Duodenal mucosa (tissue), 2 donors: ENCODE measurements around the gene R3HCC1L.

ENCODE experiments used
- H3K27ac ChIP-seq: one replicate; pipeline ENCODE4 v1.7.0; 2013; ENCODE audit warnings: low read depth, low read length
- H3K27me3 ChIP-seq, 2 donors: one replicate each; pipeline ENCODE4 v1.7.0; 2013; ENCODE audit warnings: low read length in 2 of 2, control low read depth in 1 of 2; ENCODE audit not compliant: insufficient read depth in 2 of 2, control insufficient read depth in 1 of 2
- H3K36me3 ChIP-seq, 2 donors: one replicate each; pipeline ENCODE4 v1.7.0; 2013; ENCODE audit warnings: low read length in 2 of 2, control low read depth in 1 of 2; ENCODE audit not compliant: insufficient read depth in 2 of 2, control insufficient read depth in 1 of 2
- H3K4me1 ChIP-seq, 2 donors: one replicate each; pipeline ENCODE4 v1.7.0; 2013; ENCODE audit warnings: low read length in 2 of 2, control low read depth in 1 of 2; ENCODE audit not compliant: insufficient read depth in 2 of 2, control insufficient read depth in 1 of 2
- H3K4me3 ChIP-seq, 2 donors: one replicate each; pipeline ENCODE4 v1.7.0; 2013; ENCODE audit warnings: low read length in 2 of 2, low read depth in 1 of 2
- H3K9ac ChIP-seq, 2 donors: one replicate each; pipeline ENCODE4 v1.7.0; 2013; ENCODE audit warnings: low read length in 2 of 2, low read depth in 1 of 2
- H3K9me3 ChIP-seq, 2 donors: one replicate each; pipeline ENCODE4 v1.7.0; 2013; ENCODE audit warnings: low read length in 2 of 2, control low read depth in 1 of 2; ENCODE audit not compliant: control insufficient read depth in 1 of 2

Gene R3HCC1L

DNA sequence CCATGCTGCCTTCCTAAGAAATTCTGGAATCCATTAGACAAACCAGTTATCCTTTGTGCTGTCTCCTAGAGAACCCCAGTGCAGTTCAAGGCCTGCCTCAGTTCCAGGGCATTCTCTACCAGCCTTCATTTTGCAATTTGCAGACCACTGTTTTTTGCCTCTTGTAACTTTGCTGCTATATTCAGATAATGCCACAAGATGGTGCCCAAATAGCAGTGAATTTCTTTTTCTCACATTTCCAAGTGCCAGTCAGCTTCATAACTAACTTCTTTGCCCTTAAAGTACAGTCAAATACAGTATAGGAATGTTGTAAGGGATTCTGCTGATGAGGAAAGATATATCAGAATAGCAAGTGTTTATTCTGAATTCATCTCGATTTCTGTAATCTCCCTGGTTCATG, 108.4 kb downstream of the R3HCC1L start:
- peaks cover 29 to 49% of the 10 kb centered on the region in 2 donors for H3K36me3 ChIP-seq
- no peaks in the 10 kb centered on the region for H3K27me3 ChIP-seq
- H3K4me1 ChIP-seq: peaks cover 0 to 6% of the 10 kb centered on the region in 2 donors
- H3K4me3 ChIP-seq: no peak overlapping the region
- H3K9me3 ChIP-seq: no peaks in the 10 kb centered on the region
- no peak overlapping the region for H3K27ac ChIP-seq
- no peak overlapping the region for H3K9ac ChIP-seq

DNA sequence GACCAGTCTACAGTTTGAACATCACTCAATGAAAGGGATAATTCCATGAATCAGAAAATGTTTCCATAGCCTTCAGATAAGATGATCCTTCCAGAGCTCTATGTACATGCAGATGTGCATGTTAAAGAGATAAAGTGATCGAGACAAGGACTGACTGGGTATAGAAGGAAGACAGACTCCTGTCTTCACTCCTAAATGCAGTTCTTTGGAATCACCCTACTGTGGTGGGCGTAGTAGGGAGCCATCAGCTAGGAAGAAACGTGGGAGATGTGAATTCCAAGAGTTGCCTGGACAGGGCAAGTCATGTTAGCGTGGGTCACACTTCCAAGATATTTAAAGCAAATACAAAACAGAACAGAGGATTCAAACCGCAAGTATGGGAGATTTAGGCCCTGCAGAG, 109.7 kb downstream of the R3HCC1L start:
- no peaks in the 10 kb centered on the region for H3K27me3 ChIP-seq
- no peak overlapping the region for H3K27ac ChIP-seq
- H3K9me3 ChIP-seq: no peaks in the 10 kb centered on the region
- peaks cover 32 to 60% of the 10 kb centered on the region in 2 donors for H3K36me3 ChIP-seq
- peaks cover 0 to 6% of the 10 kb centered on the region in 2 donors for H3K4me1 ChIP-seq
- no peak overlapping the region for H3K4me3 ChIP-seq
- H3K9ac ChIP-seq: no peak overlapping the region

DNA sequence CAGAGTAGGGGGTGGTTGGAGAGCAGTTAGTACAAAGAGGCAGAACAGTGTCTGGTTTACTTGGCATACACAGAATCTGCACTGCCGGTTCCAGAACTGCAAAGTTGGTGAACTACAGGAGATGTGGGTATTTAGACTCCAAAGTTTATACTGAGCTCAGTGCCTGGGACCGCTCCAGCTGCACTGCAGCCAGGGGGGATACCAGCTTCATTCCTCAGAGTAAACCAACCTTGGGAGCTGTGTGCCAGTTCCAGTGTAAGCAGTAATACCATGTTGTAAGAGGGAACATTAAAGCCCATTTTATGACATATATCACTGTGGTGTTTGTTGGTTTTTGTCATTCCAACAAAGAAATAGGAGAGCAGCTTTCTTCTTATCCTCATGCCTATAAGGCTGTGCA, 110.1 kb downstream of the R3HCC1L start:
- Histone ChIP-seq H3K9me3 (no peaks in the 10 kb centered on the region), H3K9ac (no peak overlapping the region), H3K4me3 (no peak overlapping the region), H3K4me1 (peaks cover 0 to 6% of the 10 kb centered on the region in 2 donors), H3K36me3 (peaks cover 32 to 61% of the 10 kb centered on the region in 2 donors), H3K27ac (no peak overlapping the region), H3K27me3 (no peaks in the 10 kb centered on the region)

DNA sequence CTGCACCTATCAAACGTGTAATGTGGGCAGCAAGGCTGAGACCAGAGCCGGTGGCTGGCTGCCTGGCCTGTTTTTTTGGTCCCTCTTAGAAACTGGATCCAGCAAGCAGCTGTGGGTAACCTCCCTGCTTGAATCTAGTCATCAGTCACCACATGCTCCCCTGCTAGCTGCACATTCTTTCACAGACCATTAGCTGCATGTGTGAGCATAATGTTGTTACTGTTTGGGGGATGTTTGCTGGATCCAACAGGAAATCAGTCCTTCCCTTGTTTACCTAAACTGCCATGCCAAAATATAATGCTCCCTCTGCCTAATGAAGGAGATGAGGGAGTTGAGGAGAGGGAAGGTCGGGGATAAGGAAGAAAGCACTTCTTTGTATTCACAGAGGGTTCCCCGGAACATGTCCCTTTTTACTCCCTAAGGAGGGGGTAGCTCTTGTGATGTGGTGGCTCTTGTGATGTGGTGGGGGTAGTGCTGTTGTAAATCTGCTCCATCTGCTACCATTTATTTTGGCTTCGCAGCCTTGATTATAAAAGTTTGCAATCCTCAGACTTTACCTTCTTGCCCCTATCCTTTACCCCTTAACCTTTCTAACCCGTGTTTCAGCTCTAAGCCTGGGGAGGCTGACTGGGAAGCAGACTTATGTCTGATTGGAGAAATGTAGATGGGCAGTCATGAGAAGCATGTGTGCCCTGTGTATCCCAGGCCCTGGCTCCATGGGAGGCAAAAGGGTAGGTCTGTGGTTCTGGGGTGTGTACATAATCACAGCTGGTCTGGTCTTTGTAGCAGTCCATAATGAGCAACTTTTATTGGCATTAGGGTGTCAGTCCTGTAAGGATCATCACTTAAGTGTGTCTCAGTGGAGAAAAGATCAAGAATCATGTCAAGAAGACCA, 112.7 kb downstream of the R3HCC1L start:
- peaks cover 0 to 6% of the 10 kb centered on the region in 2 donors for H3K4me1 ChIP-seq
- no peak overlapping the region for H3K4me3 ChIP-seq
- H3K9me3 ChIP-seq: no peaks in the 10 kb centered on the region
- H3K27ac ChIP-seq: no peak overlapping the region
- no peak overlapping the region for H3K9ac ChIP-seq
- peaks cover 45 to 73% of the 10 kb centered on the region in 2 donors for H3K36me3 ChIP-seq
- H3K27me3 ChIP-seq: no peaks in the 10 kb centered on the region

DNA sequence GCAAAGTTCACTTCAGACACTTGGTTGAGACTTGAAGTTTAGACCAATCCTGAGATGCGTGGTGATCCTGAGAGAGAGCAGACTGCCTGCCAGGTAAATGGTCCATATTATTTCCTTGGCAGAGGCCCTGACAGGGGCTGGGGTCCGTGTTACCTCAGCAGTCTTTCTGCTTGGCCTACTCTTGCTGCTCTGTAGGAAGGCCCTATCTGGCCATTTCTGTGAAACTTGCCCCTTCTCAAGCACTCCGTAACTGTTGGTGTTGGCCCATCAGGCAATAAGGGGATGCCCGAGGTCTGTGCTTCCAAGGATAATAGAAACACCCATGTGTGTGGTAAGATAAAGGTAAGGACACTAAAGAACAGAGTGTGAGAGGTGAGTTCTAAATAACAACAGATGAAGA, 113.6 kb downstream of the R3HCC1L start:
- H3K4me3 ChIP-seq: no peak overlapping the region
- H3K36me3 ChIP-seq: peaks cover 42 to 76% of the 10 kb centered on the region in 2 donors
- no peak overlapping the region for H3K9ac ChIP-seq
- H3K27me3 ChIP-seq: no peaks in the 10 kb centered on the region
- H3K27ac ChIP-seq: no peak overlapping the region
- no peaks in the 10 kb centered on the region for H3K9me3 ChIP-seq
- H3K4me1 ChIP-seq: peaks cover 0 to 6% of the 10 kb centered on the region in 2 donors

DNA sequence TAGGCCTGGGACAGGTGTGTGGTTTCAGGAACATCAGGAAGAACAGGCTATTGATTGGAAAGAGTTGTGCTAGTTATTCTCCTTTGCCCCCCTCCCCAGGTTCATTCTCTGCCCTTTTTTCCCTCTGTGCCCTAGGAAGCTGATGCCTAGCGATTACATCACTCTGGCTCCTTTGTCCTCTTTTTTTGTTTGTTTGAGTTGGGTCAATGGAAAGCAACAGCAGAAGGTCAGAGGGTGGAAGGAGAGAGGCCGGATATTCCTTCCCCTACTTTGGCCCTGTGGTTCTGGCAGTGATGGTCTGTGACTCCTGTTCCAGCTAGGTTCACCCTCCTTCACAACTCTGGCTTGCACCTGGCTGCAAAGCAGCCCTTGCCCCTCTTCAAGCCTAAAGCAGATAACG, 114.7 kb downstream of the R3HCC1L start:
- no peak overlapping the region for H3K27ac ChIP-seq
- no peak overlapping the region for H3K9ac ChIP-seq
- H3K9me3 ChIP-seq: no peaks in the 10 kb centered on the region
- H3K36me3 ChIP-seq: peaks cover 37 to 72% of the 10 kb centered on the region in 2 donors
- H3K27me3 ChIP-seq: no peaks in the 10 kb centered on the region
- no peak overlapping the region for H3K4me3 ChIP-seq
- H3K4me1 ChIP-seq: peaks cover 0 to 6% of the 10 kb centered on the region in 2 donors

DNA sequence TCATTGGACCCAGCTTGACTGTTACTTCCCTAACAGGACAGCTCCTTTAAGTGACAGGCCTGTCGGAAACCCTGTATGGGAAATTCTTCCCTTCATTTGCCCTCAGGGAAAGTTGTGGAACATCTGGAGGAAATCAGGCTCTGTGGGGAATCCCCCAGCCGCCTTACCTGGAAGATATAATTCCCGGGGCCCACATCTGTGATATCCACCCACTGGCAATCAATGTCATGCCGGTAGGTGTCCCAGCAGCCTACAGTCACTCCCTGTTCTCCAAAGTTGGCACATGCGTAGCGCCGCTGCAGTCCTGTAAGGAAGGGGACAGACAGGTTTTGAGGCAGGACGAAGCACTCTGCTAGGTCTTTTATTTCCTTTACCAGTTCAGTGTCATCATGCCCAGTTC, 116.9 kb downstream of the R3HCC1L start:
- no peaks in the 10 kb centered on the region for H3K9me3 ChIP-seq
- H3K27ac ChIP-seq: no peak overlapping the region
- H3K36me3 ChIP-seq: peaks cover 30 to 53% of the 10 kb centered on the region in 2 donors
- no peak overlapping the region for H3K4me3 ChIP-seq
- H3K9ac ChIP-seq: no peak overlapping the region
- peaks cover 4 to 6% of the 10 kb centered on the region in 2 donors for H3K4me1 ChIP-seq
- no peaks in the 10 kb centered on the region for H3K27me3 ChIP-seq

DNA sequence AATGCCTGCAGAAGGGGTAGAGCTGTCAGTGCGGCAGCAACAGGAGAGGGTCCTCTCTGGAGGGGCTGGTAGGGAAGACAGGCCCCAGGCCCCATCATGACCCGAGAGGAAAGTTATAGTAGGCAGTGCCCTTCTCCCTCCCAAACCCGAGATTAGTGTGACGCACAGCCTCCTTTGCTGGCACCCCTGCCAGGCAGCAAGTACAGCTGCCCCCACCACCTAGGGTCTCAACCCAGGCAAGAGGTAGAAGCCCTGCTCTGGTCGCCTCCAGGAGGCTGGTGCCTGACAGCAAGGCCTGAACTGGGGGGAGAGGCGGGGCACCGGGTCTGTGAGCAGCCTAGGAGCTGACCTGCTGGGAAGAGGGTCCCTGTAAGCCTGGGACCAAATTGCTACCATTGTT, 118.0 kb downstream of the R3HCC1L start:
- Histone ChIP-seq H3K27ac (no peak overlapping the region), H3K27me3 (no peaks in the 10 kb centered on the region), H3K36me3 (peaks cover 19 to 42% of the 10 kb centered on the region in 2 donors), H3K4me3 (no peak overlapping the region), H3K9me3 (no peaks in the 10 kb centered on the region), H3K4me1 (peaks cover 2 to 4% of the 10 kb centered on the region in 2 donors), H3K9ac (no peak overlapping the region)

DNA sequence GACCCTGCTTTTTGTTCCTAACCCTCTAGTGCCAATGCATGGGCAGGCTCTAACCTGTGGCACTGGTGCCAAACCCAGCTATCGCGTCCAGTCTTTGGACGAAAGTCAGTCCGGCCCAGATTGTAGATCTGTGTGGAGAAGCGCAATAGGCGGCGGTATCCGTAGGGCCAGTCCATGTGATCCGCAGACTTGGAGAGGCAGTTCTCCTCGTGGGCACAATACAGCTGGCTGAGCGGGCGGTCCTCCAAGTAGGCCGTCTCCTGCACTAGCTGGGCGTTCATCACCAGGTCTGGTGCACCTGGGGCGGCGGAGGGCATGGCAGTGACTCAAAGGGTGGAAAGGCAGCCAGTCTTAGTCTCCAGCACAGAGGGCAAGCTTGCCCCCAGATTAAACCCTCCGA, 119.0 kb downstream of the R3HCC1L start:
- H3K36me3 ChIP-seq: peaks cover 13 to 33% of the 10 kb centered on the region in 2 donors
- no peak overlapping the region for H3K9ac ChIP-seq
- H3K27ac ChIP-seq: no peak overlapping the region
- H3K4me1 ChIP-seq: peaks cover 0 to 4% of the 10 kb centered on the region in 2 donors
- H3K4me3 ChIP-seq: no peak overlapping the region
- H3K9me3 ChIP-seq: no peaks in the 10 kb centered on the region
- H3K27me3 ChIP-seq: no peaks in the 10 kb centered on the region

DNA sequence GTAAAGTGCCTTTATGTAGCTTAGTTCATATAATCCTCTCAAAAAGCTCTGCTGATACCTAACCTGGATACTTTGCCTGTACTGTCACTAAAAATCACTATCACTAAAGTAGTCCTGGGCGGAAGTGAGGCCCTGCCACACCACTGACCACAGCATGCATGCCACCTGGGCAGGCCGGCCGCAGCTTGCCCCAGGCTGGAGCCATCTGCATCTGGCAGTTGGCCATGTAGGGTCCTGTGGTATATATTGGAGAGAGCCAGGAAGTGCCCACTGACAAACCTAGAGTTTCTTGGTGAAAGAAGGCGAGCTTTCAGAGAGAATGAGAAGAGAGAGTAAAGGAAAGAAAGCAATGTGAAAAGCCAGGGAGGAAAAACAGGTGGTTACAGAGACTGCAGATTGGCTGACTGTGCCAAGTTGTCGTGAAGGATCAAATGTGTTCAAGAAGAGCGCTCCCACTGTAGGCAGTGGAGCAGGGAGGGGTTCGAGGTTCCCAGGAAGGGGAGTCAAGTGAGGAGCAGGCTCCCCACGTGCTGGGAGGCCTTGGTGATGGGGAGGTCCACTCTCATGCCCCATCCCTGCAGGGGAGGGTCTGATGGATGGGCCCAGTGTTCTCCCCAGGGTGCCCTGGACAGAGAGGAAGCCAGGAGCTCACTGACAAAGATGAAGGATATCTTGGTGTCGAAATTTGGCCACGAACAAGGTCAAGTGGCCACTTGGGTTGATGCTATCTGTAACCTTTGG, 119.9 kb downstream of the R3HCC1L start:
- Histone ChIP-seq H3K36me3 (peaks cover 13 to 24% of the 10 kb centered on the region in 2 donors), H3K9ac (no peak overlapping the region), H3K4me1 (peaks cover 0 to 4% of the 10 kb centered on the region in 2 donors), H3K9me3 (no peaks in the 10 kb centered on the region), H3K27ac (no peak overlapping the region), H3K4me3 (no peak overlapping the region), H3K27me3 (no peaks in the 10 kb centered on the region)
